Endothelial cell of hepatic sinusoid (primary cell): ENCODE data around the gene GPC1.

Source experiments
- in situ Hi-C: cut with HindIII; loops from 2 replicates; pipeline ENCODE4 v1.10.0; 2017; ENCODE audit warnings: low sequenced_read_pairs

The GPC1 gene

GRCh38 chr2:240396623-240397541 is 38.6 kb upstream of the GPC1 start:
- in situ Hi-C loops = no loop called here

- in situ Hi-C loops = no loop called here
Measured at GRCh38 chr2:240397542-240397916, 37.9 kb upstream of the GPC1 start.

GRCh38 chr2:240397924-240398645 is 37.4 kb upstream of the GPC1 start:
- in situ Hi-C loops = no loop called here

GRCh38 chr2:240398661-240399267 is 36.7 kb upstream of the GPC1 start:
- in situ Hi-C loops = no loop called here

GRCh38 chr2:240399419-240400324 is 35.8 kb upstream of the GPC1 start:
- in situ Hi-C loops = no loop called here

- in situ Hi-C loops = no loop called here
Measured at GRCh38 chr2:240400371-240401161, 34.9 kb upstream of the GPC1 start.

- in situ Hi-C loops = no loop called here
Measured at GRCh38 chr2:240401308-240401707, 34.2 kb upstream of the GPC1 start.

- in situ Hi-C loops = no loop called here
Measured at GRCh38 chr2:240401781-240402551, 33.5 kb upstream of the GPC1 start.

GRCh38 chr2:240402566-240403272 is 32.7 kb upstream of the GPC1 start:
- in situ Hi-C loops = no loop called here

- in situ Hi-C loops = no loop called here
Measured at GRCh38 chr2:240403396-240404104, 31.9 kb upstream of the GPC1 start.

GRCh38 chr2:240404174-240404852 is 31.1 kb upstream of the GPC1 start:
- in situ Hi-C loops = no loop called here

- in situ Hi-C loops = no loop called here
Measured at GRCh38 chr2:240405133-240405532, 30.3 kb upstream of the GPC1 start.

GRCh38 chr2:240405684-240406313 is 29.7 kb upstream of the GPC1 start:
- in situ Hi-C loops = no loop called here

- in situ Hi-C loops = no loop called here
Measured at GRCh38 chr2:240407090-240407489, 28.4 kb upstream of the GPC1 start.

GRCh38 chr2:240410004-240410403 is 25.5 kb upstream of the GPC1 start:
- in situ Hi-C loops = no loop called here

GRCh38 chr2:240410808-240411207 is 24.7 kb upstream of the GPC1 start:
- in situ Hi-C loops = no loop called here
